ENCODE measurements around the gene ZMIZ2. TPM values are rescaled to one million over a fixed set of nuclear protein-coding genes. Genes with fewer than 3 reads are reported as not detected.
"Not testable (repeated sequence)": the region's sequence is repeated elsewhere in the genome, so short reads cannot be mapped to it uniquely, and the experiment has no call there.

The ZMIZ2 gene
- total and polyA plus RNA-seq, 2 donors (not counting 1 experiment from before 2014, with no cell fraction given), result 254 to 442 TPM

DNA sequence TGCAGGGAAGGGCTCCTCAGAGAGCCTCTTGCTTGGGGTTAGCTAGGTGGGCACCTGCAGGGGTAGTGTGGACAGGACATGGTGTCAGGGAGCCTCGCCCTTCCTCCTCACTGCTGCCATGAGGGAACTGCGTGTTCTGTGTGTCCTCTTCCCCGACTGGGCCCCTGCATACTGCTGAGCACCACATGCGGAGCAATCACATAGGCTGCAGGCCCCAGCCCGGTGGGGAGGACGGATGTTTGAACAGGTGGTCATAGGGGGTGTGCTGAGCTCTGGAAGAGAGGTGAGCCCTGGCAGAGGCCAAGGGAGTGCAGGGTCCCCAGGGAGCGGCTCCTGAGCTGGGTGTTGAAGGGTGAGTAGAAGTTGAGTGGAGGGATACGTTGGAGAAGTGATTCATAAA is 48.3 kb upstream of the ZMIZ2 start:
- H3K4me1 Mint-ChIP-seq, result no peaks in the 10 kb centered on the region
- H3K36me3 ChIP-seq (replicated peaks in 1 of 2; ENCODE audit: control extremely low read depth in 1 of 2, control insufficient read depth in 1 of 2, extremely low read depth in 1 of 2, insufficient read depth in 2 of 2, low read length in 1 of 2), result peaks cover 11 to 49% of the 10 kb centered on the region in 2 experiments
- H2AFZ ChIP-seq (ENCODE audit: insufficient read depth, low read depth, low read length, poor library complexity, severe bottlenecking), result no peak overlapping the region
- ChIA-PET CTCF (interaction anchor here (0.6 to 1.5 kb wide), 2 partner anchors 91 to 147 kb away, joined by 3 to 5 read pairs; partner anchors contain the start of gene H2AZ2), POLR2A (no interaction called here)
- no peak overlapping the region for H3K4me3 Mint-ChIP-seq
- H3K27ac Mint-ChIP-seq, result peak overlapping the region; percentile 20
- H3K9me3 Mint-ChIP-seq (ENCODE audit: insufficient read depth), result no peaks in the 10 kb centered on the region
- H3K4me2 ChIP-seq (replicated peaks; ENCODE audit: low read depth, low read length, poor library complexity, severe bottlenecking), result no peak overlapping the region
- ATAC-seq (ENCODE audit: low read depth) (no peak), DNase-seq (no peak)
- no peak overlapping the region for H3K27ac ChIP-seq (ENCODE audit: low read length in 2 of 2)
- H3K4me3 ChIP-seq (ENCODE audit: control extremely low read depth in 1 of 5, extremely low read depth in 1 of 5, insufficient read depth in 1 of 5, low read depth in 2 of 5, low read length in 4 of 5), result no peak overlapping the region
- no peaks in the 10 kb centered on the region for H3K27me3 ChIP-seq (replicated peaks in 1 of 4; ENCODE audit: control extremely low read depth in 1 of 4, control insufficient read depth in 3 of 4, insufficient read depth in 4 of 4, low read length in 3 of 4)
- intact Hi-C loops (cut with micrococcal nuclease), result loop anchor here (5.0 kb wide), 1 partner anchor 97 kb away; the partner anchor contains the start of gene PPIA
- no peaks in the 10 kb centered on the region for H3K4me1 ChIP-seq (ENCODE audit: control insufficient read depth in 2 of 2, insufficient read depth in 2 of 2, low read length in 2 of 2)
- H3K27me3 Mint-ChIP-seq, result no peaks in the 10 kb centered on the region
- TF ChIP-seq EZH2 (IDR thresholded peaks at IDR 0.05; ENCODE audit: borderline replicate concordance, insufficient read depth, low read depth, low read length, poor library complexity, severe bottlenecking), result no peak
- TF ChIP-seq, protein P1, sequence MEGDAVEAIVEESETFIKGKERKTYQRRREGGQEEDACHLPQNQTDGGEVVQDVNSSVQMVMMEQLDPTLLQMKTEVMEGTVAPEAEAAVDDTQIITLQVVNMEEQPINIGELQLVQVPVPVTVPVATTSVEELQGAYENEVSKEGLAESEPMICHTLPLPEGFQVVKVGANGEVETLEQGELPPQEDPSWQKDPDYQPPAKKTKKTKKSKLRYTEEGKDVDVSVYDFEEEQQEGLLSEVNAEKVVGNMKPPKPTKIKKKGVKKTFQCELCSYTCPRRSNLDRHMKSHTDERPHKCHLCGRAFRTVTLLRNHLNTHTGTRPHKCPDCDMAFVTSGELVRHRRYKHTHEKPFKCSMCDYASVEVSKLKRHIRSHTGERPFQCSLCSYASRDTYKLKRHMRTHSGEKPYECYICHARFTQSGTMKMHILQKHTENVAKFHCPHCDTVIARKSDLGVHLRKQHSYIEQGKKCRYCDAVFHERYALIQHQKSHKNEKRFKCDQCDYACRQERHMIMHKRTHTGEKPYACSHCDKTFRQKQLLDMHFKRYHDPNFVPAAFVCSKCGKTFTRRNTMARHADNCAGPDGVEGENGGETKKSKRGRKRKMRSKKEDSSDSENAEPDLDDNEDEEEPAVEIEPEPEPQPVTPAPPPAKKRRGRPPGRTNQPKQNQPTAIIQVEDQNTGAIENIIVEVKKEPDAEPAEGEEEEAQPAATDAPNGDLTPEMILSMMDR (IDR thresholded peaks at IDR 0.05), result no peak
- no peaks in the 10 kb centered on the region for H3K79me2 ChIP-seq (ENCODE audit: control insufficient read depth, insufficient read depth, low read length)
- 98% methylated on average over 8 of the region's 8 CpGs for WGBS (ENCODE audit: insufficient coverage)
- no peaks in the 10 kb centered on the region for H4K20me1 ChIP-seq (ENCODE audit: control insufficient read depth, insufficient read depth, low read length, poor library complexity, severe bottlenecking)
- H3K9me3 ChIP-seq (ENCODE audit: control extremely low read depth in 1 of 3, control insufficient read depth in 2 of 3, insufficient read depth in 1 of 3, low read length in 2 of 3), result peaks cover 0 to 9% (median 0%) of the 10 kb centered on the region in 3 donors
- H3K9ac ChIP-seq (ENCODE audit: low read length), result no peak overlapping the region

DNA sequence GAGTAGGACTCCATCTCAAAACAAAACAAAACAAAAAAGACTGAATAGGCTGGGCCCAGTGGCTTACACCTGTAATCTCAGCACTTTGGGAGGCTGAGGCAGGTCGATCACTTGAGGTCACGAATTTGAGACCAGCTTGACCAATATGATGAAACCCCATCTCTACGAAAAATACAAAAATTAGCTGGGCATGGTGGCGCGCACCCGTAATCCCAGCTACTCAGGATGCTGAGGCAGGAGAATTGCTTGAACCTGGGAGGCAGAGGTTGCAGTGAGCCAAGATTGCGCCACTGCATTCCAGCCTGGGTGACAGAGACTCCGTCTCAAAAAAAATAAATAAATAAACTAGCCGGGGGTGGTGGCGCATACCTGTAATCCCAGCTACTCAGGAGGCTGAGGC is 45.3 kb upstream of the ZMIZ2 start:
- ChIA-PET POLR2A (interaction anchor here (0.6 kb wide), 1 partner anchor 725 kb away, joined by 4 read pairs; no protein-coding TSS in a partner anchor), CTCF (interaction anchor here (1.0 kb wide), 1 partner anchor 69 kb away, joined by 3 read pairs; no protein-coding TSS in a partner anchor)
- not testable (repeated sequence) for H3K9me3 Mint-ChIP-seq (ENCODE audit: insufficient read depth); H3K27ac ChIP-seq (ENCODE audit: low read length in 2 of 2); H3K79me2 ChIP-seq (ENCODE audit: control insufficient read depth, insufficient read depth, low read length); H3K4me1 Mint-ChIP-seq; H3K27me3 Mint-ChIP-seq; H3K4me1 ChIP-seq (ENCODE audit: control insufficient read depth in 2 of 2, insufficient read depth in 2 of 2, low read length in 2 of 2); H2AFZ ChIP-seq (ENCODE audit: insufficient read depth, low read depth, low read length, poor library complexity, severe bottlenecking); H3K9me3 ChIP-seq (ENCODE audit: control extremely low read depth in 1 of 3, control insufficient read depth in 2 of 3, insufficient read depth in 1 of 3, low read length in 2 of 3); H3K27me3 ChIP-seq (replicated peaks in 1 of 4; ENCODE audit: control extremely low read depth in 1 of 4, control insufficient read depth in 3 of 4, insufficient read depth in 4 of 4, low read length in 3 of 4); H3K4me2 ChIP-seq (replicated peaks; ENCODE audit: low read depth, low read length, poor library complexity, severe bottlenecking); H3K9ac ChIP-seq (ENCODE audit: low read length); H4K20me1 ChIP-seq (ENCODE audit: control insufficient read depth, insufficient read depth, low read length, poor library complexity, severe bottlenecking); ATAC-seq (ENCODE audit: low read depth); H3K27ac Mint-ChIP-seq; H3K4me3 Mint-ChIP-seq; DNase-seq; H3K4me3 ChIP-seq (ENCODE audit: control extremely low read depth in 1 of 5, extremely low read depth in 1 of 5, insufficient read depth in 1 of 5, low read depth in 2 of 5, low read length in 4 of 5)
- 100% methylated on average over 8 of the region's 10 CpGs for whole genome bisulfite sequencing (ENCODE audit: insufficient coverage)
- peaks cover 0 to 35% of the 10 kb centered on the region in 2 experiments for H3K36me3 ChIP-seq (replicated peaks in 1 of 2; ENCODE audit: control extremely low read depth in 1 of 2, control insufficient read depth in 1 of 2, extremely low read depth in 1 of 2, insufficient read depth in 2 of 2, low read length in 1 of 2)
- intact Hi-C loops (cut with micrococcal nuclease), result loop anchor here (5.0 kb wide), 1 partner anchor 94 kb away; the partner anchor contains the start of gene PPIA
